NCI-H748 (cell line): ENCODE measurements around the gene FAM83G.
"Not testable (repeated sequence)": the region's sequence is repeated elsewhere in the genome, so short reads cannot be mapped to it uniquely, and the experiment has no call there.

Experiments used
- DNase-seq: peaks from one replicate; lab custom pipeline; 2025; ENCODE audit not compliant: unreplicated experiment; lab: John Stamatoyannopoulos, UW

Gene FAM83G

DNA sequence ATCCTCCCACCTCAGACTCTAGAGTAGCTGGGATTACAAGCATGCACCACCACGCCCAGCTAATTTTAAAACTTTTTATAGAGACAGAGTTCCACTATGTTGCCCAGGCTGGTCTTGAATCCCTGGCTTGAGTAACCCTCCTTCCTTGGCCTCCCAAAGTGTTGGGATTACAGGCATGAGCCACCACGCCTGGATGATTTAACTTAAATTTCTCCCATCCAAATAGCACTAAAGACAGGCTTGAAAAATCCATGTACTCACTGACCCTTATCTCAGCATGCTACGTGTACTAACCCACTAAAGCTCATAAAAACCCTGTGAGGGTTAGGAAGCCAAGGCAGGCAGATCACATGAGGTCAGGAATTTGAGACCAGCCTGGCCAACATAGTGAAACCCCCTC, 48.0 kb downstream of the FAM83G start:
- DNase-seq, result no peak

DNA sequence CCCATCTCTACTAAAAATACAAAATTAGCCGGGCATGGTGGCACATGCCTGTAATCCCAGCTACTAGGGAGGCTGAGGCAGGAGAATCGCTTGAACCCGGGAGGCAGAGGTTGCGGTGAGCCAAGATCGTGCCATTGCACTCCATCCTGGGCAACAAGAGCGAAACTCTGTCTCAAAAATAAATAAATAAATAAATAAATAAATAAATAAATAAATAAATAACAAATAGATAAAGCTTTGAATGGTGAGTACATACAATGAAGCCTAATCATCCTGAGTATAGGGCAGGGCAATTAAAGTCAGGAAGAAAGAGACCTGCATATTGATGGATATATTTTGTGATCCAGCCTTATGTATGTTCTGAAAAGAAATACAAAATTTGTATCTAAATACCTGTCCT, 48.5 kb downstream of the FAM83G start:
- not testable (repeated sequence) for DNase-seq

DNA sequence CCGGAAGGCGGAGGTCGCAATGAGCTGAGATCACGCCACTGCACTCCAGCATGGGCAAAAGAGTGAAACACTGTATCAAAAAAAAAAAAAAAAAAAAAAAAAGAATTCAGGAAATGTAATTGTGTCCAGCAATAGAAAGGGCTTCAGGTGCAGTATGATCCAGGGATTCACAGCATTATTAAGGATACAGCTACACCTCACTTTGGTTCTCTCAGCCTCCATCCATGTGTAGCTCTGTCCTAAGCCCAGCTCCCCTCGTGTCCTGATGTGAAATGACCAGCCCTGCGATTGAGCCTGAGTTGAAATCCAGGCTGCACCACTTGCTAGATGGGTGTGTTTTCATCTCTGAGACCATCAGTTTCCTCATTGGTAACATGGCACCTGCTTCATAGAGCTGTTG, 49.6 kb downstream of the FAM83G start:
- DNase-seq, result no peak

DNA sequence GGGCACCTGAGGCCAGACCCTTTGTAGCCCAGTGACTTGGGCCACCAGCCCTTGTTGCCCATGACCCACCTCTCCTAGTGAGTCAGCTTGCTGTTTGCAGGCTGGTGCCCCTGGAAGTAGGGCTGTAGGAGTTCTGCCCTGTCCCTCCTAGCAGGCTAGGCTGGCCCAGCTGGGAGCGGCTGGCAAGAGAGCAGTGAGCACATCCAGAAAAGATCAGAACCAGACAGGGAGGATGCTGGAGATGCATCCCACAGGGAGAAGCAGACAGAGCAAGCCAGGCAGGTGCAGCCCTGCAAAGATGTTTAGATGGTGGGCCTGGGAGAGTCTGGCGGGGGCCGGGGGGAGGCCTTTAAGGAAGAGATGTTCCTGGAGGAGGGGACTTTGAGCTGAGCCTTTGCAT, 50.2 kb downstream of the FAM83G start:
- DNase-seq, result no peak

DNA sequence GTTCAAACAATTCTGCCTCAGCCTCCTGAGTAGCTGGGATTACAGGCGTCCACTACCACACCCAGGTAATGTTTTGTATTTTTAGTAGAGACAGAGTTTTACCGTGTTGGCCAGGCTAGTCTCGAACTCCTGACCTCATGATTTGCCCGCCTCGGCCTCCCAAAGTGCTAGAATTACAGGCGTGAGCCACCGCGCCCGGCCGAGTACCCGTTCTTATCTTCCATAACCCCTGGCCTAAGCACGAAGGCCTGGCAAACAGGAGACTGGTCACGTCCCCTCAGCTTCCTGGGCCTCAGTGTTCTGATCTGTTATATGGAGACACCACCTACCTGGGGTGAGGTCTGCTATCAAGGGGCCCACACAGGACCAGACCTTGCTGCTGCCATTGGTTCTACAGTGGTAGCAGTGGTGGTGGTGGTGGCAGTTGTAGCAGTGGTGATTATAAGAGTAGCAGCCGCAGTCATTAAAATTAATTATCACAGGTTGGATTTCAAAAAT, 51.3 kb downstream of the FAM83G start:
- no peak for DNase-seq

DNA sequence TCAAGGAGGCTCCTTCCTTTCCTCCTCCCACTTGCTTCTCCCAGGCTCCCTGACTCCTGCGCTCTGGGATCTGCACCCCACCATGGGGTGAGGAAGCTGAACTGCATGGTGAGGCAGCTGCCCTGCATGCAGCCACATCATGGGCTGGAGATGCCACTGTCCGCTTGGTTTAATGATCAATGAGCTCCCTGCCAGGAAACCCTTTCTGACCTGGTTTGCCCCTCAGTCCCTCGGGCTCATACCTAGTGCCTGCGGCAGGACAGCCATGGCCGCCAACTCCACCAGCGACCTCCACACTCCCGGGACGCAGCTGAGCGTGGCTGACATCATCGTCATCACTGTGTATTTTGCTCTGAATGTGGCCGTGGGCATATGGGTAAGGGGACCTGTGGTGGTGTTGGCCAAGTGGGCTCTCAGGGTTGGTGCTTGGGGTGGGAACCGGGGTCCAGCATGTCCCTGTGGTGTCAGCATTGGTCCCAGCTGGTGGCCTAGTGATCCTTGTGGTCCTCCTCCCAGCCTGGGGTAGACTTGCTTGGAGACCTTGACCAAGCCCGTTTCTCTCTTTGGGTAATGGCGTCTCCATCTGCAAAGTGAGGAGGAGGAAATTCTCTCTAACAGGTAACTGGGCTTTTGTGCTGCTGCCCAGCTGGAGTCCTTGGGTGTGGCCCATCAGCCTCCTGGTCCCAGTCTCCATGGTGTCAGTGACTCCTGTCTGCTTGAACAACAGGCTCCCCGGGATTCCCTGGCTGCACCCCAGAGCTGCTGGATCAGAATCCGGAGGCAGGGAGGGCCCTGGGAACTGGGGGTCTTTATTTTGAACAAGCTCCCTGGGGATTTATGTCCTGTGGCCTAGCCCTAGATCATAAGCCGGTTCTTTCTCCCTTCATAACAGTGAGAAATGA, 52.4 kb downstream of the FAM83G start, which contains the start of gene SLC5A10:
Gene SLC5A10 (plus strand): TSS at position 225 of the 902 bp plus-strand sequence. CDS start 41 bp downstream, at position 266.
- DNase-seq, result peak; percentile 59

DNA sequence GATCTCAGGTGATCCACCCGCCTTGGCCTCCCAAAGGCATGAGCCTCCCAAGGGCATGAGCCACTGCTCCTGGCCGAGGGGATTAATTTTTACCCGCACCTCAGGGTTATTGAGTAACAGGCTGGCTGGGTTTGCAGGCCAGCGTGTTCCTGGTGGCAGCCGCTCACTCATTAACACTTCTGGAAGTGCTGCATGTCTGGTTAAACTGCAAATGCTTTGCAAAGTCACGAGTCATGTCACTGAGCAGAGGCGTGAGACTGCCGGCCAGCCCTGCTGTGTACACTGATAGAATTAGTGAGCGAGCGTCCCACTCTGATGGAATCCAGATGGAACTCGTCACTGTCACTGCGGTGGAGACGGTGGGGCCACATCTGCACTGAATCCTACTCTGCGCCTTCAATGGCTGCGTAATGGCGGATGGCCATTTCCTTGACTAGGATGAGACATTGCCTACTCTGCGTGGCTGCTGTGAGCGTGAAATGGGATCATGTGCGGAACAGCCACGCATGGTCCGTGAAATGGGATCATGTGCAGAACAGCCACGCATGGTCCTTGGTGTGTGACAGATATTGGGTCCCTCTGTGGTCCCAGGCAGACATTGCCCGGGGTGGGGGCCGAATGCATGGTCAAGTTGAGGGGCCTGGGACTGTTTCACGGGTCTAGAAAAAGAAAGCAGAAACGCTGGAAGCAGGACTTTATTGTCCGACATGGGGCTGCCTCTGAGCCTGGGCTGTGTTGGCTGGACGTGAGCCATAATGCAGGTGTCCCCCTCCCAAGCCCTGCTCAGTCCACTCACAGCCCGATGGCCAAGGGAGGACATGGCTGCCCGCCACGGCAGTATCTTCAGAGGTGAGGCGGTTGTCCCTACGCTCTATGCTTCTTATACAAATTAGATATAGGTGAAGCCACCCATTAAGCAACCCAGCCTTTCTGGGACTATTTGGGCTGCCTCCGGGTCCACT, 53.3 kb downstream of the FAM83G start:
- DNase-seq, result no peak

DNA sequence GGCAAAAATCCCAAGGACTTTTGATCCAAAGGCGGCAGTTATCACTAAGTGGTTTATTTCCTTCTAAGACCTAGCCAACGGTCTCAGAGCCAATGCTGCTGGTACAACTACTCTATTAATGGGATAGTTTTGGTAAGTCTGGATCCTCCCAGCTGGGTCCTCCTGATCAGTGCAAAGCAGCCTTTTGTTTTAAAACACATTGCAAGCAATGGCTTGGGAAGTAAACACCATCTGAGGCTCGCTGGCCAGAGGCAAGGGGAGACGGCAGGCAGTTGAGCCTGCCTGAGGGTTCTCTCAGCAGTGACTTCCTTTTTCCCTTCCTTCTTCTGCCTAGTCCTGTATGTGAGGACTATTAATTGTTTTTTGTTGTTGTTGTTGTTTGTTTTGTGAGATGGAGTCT, 54.2 kb downstream of the FAM83G start:
- DNase-seq, result no peak

DNA sequence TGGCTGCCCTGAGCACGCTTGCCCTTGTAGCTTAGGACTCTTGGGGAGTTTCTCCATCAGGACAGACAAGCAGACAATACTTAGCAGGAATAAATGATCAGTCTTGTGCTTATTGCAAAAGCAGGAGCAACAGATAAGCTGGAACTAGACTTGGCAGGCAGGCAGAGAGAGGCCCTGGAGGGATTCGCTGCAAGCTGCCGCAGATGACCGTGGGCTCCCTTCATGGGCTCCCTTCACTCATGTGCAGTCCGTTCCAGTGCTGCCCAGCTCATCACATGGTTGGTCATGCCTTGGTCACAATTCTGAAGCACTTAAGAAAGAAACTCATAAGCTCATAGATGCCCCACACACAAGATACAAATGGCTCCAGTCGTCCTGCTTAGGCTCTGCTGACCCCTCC, 55.0 kb downstream of the FAM83G start:
- DNase-seq, result no peak

DNA sequence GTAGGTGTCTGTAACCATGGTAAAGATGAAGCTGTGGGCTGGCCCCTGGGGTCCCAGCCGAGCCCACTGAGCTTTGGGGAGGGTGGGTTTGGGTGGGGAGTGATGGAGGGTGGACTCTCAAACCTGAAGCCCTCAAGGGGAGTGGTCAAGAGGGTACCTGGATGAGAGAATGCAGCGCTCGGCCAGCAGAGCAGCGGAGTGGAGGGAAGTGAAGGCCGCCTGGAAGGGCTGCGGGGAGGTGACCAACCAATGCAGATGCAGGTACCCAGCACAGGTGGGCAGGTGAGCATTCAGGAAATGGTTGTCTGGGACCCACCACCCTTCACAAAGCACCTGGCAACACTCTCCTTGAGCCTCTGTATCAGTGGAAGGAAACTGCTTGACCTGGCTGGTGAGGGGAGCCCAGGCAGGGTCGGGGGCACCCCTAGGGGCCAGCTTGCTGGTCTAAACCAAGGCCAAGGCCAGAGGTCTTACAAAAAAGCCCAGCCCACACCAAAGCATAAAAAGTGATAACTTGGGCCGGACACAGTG, 56.0 kb downstream of the FAM83G start:
- no peak for DNase-seq

DNA sequence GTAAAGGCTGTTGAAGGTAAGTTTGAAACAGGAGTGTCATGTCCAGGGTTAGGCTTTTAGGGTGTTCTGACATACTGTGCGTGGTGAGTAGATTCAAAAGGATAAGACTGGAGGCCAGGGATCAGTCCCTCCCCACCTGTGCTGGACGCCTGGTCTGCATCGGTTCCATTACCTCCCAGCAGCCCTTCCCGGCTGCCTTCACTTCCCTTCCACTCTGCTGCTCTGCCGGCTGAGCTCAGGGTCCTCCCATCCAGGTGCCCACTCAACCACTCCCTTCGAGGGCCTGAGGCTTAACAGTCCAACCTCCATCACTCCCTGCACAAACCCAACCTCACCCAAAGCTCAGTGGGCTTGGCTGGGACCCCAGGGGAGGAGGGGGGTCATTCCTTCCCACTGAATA, 56.7 kb downstream of the FAM83G start:
- DNase-seq, result no peak

DNA sequence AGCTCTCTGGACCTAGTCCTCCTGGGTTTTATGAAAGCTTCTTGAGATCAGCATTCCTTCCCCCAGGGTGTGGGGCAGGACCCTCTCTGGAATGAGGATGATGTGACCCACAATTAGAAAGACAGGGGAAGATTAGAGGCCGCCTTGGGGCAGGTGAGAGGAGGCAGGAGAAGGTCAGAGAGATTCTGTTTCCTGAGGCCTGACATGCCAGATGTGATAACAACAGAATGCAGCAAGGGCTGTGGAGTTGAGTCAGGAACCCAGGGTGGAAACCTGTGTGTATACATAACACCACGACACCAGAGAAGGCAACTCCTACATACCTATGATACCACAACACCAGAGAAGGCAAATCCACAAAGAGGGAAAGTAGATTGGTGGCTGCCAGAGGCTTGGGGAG, 58.0 kb downstream of the FAM83G start:
- no peak for DNase-seq

DNA sequence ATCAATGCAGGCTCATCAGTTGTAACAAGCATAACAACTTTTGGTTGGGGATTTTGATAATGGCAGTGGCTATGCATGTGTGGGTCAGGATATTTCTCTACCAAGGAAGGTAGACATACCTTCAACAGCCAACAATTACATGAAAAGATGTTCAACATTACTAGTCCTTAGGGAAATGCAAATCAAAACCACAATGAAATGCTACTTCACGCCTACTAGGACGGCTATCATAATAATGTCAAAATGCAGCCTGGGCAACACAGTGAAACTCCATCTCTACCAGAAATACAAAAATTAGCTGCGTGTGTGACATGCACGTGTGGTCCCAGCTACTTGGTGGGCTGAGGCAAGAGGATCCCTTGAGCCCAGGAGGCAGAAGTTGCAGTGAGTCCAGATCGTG, 59.9 kb downstream of the FAM83G start:
- no peak for DNase-seq

DNA sequence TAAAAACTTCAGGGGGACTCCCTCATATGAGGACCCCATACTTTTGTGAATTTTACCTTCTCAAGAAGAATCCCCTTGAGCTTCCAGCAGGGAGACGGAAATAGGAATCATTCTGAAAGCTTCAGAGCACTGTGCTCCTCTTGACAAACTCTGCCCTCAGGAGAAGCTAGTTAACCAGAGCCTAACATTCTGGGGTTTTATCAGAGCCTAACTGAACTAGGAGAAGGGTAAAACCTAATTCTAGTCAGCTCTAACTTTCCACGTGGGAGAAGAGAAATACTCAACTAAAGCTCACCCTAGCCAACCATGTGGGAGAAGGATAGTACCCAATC, 65.9 kb downstream of the FAM83G start:
- no peak for DNase-seq

DNA sequence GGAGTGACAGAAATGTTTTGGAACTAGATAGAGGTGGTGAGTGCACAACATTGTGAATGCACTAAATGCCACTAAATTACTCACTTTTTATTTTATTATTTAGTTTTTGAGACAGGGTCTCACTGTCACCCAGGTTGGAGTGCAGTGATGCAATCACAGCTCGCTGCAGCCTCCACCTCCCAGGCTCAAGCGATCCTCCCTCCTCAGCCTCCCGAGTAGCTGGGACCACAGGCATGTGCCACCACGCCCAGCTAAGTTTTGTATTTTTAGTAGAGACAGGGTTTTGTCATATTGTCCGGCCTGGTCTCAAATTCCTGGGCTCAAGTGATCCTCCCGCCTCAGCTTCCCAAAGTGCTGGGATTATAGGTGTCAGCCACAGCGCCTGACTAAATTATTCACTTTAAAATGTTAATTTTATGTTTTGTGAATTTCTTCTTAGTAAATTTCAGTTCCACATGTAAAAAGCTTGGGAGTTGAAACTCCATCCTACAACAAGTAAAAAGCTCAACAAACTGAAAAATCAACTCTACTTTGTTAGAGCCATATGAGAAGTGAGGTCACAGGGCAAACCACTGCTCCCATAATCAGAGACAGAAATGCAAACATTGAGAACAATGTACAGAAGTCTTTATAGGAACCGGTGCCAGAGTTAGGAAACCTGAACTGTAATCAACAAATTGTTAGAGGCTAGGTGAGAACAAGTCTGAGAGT, 66.4 kb downstream of the FAM83G start:
- peak; percentile 50 for DNase-seq

DNA sequence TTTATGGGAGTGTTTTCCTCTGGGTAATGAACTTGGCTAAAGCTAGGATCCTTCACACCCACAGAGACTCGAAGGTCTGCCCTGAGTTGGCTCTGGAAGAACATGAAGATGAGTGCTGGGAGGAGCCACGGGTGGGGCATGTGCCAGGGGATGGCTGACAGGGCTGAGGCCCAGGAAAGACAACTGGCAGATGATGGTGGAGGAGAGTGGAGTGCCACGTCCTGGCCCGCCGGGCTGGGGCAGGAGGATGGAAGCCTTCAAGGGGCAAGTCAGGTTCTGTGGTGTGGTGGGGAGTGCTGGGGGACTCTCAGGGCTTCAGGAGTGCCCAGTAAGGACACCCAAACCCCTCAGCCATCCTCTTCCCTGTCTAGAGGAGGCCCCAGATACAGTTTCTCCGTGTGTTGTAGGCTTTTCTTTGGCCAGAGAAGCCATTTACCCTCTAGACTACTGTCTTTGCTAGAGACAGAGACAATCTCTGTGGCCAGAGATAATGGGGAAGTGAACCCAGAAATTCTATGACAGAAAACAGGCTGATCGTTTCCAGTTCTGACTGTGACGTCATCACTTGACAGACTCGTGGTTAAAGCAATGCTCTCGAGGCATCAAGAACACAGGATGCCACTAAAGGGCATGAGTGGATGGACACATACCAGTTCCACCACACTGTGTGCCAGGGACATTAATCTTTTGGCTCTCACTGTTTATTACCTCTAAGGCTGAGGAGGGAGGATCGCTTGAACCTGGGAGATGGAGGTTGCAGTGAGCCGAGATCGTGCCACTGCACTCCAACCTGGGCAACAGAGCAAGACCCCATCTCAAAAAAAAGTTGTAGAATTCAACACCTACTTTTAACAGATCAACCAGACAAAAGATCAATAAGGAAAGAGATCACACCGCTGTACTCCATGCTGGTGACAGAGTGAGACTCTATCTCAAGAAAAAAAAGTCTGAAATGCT, 71.2 kb downstream of the FAM83G start:
- DNase-seq, result no peak

DNA sequence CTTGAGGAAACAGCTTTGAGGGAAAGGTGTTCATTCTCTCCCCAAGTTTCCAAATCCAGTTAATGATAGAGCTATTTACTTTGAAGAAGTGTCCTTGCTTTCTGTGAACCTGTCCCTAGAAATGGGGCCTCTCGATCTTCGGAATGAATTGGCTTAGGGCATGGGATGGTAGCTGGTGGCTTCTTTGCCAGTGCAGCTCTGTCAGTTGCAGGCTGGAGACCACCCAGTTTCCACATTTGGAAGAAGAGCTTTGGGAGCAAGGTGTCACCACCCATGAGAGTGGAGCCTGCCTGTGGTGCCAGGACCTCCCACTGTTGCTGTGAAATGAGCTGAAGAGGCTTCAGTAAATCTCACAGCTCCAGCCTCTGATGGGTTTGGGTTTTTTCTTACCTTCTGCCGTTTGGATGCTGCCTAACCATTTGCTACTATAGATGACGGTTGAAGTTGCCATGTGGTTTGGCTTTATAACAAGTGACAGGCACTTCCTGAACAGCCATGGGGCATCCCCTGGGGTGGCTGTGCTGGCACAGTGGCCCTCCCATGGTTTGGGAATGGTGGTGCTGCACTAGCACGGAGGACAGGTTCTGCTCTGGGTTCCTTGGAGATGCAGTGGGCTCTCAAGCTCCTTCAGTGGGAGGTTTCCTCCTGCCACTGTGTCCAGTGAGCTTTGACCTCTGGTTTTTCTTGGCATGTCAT, 72.1 kb downstream of the FAM83G start:
- no peak for DNase-seq

DNA sequence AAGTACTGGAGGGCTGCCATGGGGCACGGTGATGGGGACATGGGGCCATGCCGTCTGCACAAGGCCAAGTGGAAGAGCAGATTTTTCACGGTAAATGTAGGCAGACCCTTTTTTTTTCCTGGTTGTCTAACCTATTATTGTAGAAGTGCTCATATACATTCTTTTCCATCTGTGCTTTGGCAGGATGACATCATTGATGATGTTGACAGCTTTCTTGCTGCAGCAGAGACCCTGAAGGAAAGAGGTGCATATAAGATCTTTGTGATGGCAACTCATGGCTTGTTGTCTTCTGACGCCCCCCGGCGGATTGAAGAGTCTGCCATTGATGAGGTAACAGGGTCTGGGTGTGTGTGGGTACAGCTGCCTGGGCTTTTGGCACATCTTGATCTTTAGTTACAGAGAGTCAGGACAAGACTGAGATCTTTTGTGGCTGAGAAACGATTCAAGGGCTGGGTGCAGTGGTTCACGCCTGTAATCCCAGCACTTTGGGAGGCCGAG, 75.9 kb downstream of the FAM83G start:
- no peak for DNase-seq

DNA sequence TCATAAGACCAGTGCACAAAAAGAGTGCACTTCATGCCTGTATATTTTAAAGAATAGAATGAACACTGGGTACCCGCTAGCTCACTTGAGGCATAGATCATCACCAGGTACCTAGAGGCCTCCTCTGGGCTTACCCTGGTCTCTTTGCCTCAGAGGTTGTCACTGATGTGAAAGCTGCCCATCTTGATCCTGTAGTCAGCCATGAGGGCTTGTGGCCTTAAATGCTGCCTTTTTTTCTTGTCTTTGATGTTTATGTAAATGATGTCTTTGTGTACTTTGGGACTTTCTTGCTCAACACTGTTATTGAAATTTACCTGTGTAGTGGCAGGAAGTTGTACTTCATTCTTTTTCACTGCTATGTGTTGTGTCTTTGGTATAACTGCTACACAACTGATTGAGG, 79.4 kb downstream of the FAM83G start:
- DNase-seq, result no peak
